A549 (cell line): Measurements from ENCODE around the gene RASSF8. TPM values are rescaled to one million over a fixed set of nuclear protein-coding genes. Genes with fewer than 3 reads are reported as not detected.

Experiments used
- ATAC-seq, 2 experiments: fragments of 200-7000 bp in 1 of 2; fragments of >200 bp in 1 of 2; cut with Nextera tagmentation in 1 of 2; cut with Tn5 transposase in 1 of 2; 3 replicates each; pipeline versions ENCODE4 v1.8.0 to v1.9.1; 2018 to 2020; ENCODE audit warnings: mild to moderate bottlenecking in 1 of 2, moderate library complexity in 1 of 2
- CTCF ChIA-PET: fragments of 300-600 bp; sonication (Branson Sonifier 250); formaldehyde crosslinking; extraction: SDS; loops from one replicate; lab custom pipeline; 2021; ENCODE audit warnings: antibody characterized with exemption, inconsistent platforms; lab: Yijun Ruan, JAX
- POLR2A ChIA-PET: fragments of 350-600 bp; formaldehyde crosslinking; extraction: SDS; loops from one replicate; lab custom pipeline; 2021; ENCODE audit warnings: antibody characterized with exemption, inconsistent platforms; lab: Yijun Ruan, JAX
- DNase-seq, 2 experiments: peaks; one replicate each; pipeline versions ENCODE4 v3.0.0 to v3.0.0-alpha.2; 2011 to 2016; ENCODE audit warnings: low read depth in 1 of 2, low spot score in 1 of 2
- FAIRE-seq: peaks from 2 replicates; lab custom pipeline; 2011; peaks lifted over from hg19 to GRCh38; lab: Jason Lieb, UNC
- H3K27ac ChIP-seq, 2 experiments: fragments of >200 bp; sonication (Bioruptor Twin); formaldehyde crosslinking; 3 replicates each; pipeline ENCODE4 v1.5.1; 2016 to 2017
- H3K4me1 ChIP-seq: fragments of >200 bp; sonication (Bioruptor Twin); formaldehyde crosslinking; 3 replicates; pipeline ENCODE4 v1.6.1; 2016
- H3K4me2 ChIP-seq: fragments of >200 bp; sonication (Bioruptor Twin); formaldehyde crosslinking; 3 replicates; pipeline ENCODE4 v1.6.1; 2016
- H3K4me3 ChIP-seq: fragments of >200 bp; sonication (Bioruptor Twin); formaldehyde crosslinking; 3 replicates; pipeline ENCODE4 v1.5.1; 2016
- H3K9me3 ChIP-seq: fragments of >200 bp; sonication (Bioruptor Twin); formaldehyde crosslinking; 3 replicates; pipeline ENCODE4 v1.6.1; 2016
- CBX2 ChIP-seq: fragments of 200-600 bp; sonication (generic); IDR thresholded peaks from 2 replicates; pipeline ENCODE4 v1.6.1; 2016; ENCODE audit warnings: low read depth, mild to moderate bottlenecking, borderline replicate concordance
- CBX8 ChIP-seq: fragments of 200-600 bp; sonication (generic); IDR thresholded peaks from 2 replicates; pipeline ENCODE4 v1.6.1; 2016
- CEBPB ChIP-seq, 2 experiments: fragments of >200 bp in 1 of 2; sonication (Bioruptor Twin) in 1 of 2; formaldehyde crosslinking in 1 of 2; IDR thresholded peaks; 2 replicates each; pipeline ENCODE4 v1.6.1; 2012 to 2016
- CHD4 ChIP-seq: fragments of 200-600 bp; sonication (generic); IDR thresholded peaks from 2 replicates; pipeline ENCODE4 v1.6.1; 2016; ENCODE audit warnings: antibody characterized with exemption, mild to moderate bottlenecking, borderline replicate concordance
- EHF ChIP-seq: fragments of 250-450 bp; sonication (Bioruptor Pico); IDR thresholded peaks from 2 replicates; pipeline ENCODE4 v1.5.0; 2020; ENCODE audit warnings: mild to moderate bottlenecking
- ESRRA ChIP-seq: fragments of 150-350 bp; IDR thresholded peaks from 2 replicates; pipeline ENCODE4 v1.6.1; 2014; ENCODE audit warnings: mild to moderate bottlenecking, low read length, borderline replicate concordance
- FOSB ChIP-seq: fragments of 250-450 bp; sonication (Bioruptor Pico); IDR thresholded peaks from 2 replicates; pipeline ENCODE4 v1.5.0; 2020; ENCODE audit warnings: mild to moderate bottlenecking, moderate library complexity
- FOSL2 ChIP-seq, 2 experiments: fragments of 450-650 bp in 1 of 2; fragments of >200 bp in 1 of 2; sonication (Bioruptor Twin) in 1 of 2; formaldehyde crosslinking; IDR thresholded peaks; 2 replicates each; pipeline versions ENCODE4 v1.5.0 to v1.6.1; 2016 to 2020; ENCODE audit warnings: mild to moderate bottlenecking in 1 of 2, moderate library complexity in 1 of 2
- HDAC2 ChIP-seq: fragments of 200-600 bp; sonication (generic); IDR thresholded peaks from 2 replicates; pipeline ENCODE4 v1.6.1; 2016
- HOXB13 ChIP-seq: fragments of 250-450 bp; sonication (Bioruptor Pico); IDR thresholded peaks from 2 replicates; pipeline ENCODE4 v1.5.0; 2020; ENCODE audit warnings: low read depth, mild to moderate bottlenecking, moderate library complexity
- JUN ChIP-seq, 2 experiments: fragments of >200 bp; sonication (Bioruptor Twin); formaldehyde crosslinking; IDR thresholded peaks; 2 replicates in 1 of 2; 3 replicates in 1 of 2; pipeline ENCODE4 v1.6.1; 2016 to 2017
- JUNB ChIP-seq: fragments of >200 bp; sonication (Bioruptor Twin); formaldehyde crosslinking; IDR thresholded peaks from 2 replicates; pipeline ENCODE4 v1.6.1; 2016
- KDM5A ChIP-seq: fragments of 200-600 bp; sonication (generic); IDR thresholded peaks from 2 replicates; pipeline ENCODE4 v1.6.1; 2016; ENCODE audit warnings: antibody characterized with exemption, mild to moderate bottlenecking
- NPAS2 ChIP-seq: fragments of 250-450 bp; sonication (Bioruptor Pico); IDR thresholded peaks from 2 replicates; pipeline ENCODE4 v1.8.0; 2022; ENCODE audit warnings: mild to moderate bottlenecking, moderate library complexity, borderline replicate concordance
- NR3C1 ChIP-seq: fragments of >200 bp; sonication (Bioruptor Twin); formaldehyde crosslinking; IDR thresholded peaks from 3 replicates; pipeline ENCODE4 v1.6.1; 2017
- PHF8 ChIP-seq: fragments of 200-600 bp; sonication (generic); IDR thresholded peaks from 2 replicates; pipeline ENCODE4 v1.6.1; 2016; ENCODE audit warnings: low read depth, mild to moderate bottlenecking, antibody characterized with exemption, moderate library complexity, borderline replicate concordance
- RARB ChIP-seq: fragments of 250-450 bp; sonication (Bioruptor Pico); IDR thresholded peaks from 2 replicates; pipeline ENCODE4 v1.8.0; 2021; ENCODE audit warnings: mild to moderate bottlenecking, moderate library complexity
- RNF2 ChIP-seq: fragments of 200-600 bp; sonication (generic); IDR thresholded peaks from 2 replicates; pipeline ENCODE4 v1.6.1; 2016; ENCODE audit warnings: low read depth, mild to moderate bottlenecking, antibody characterized with exemption, moderate library complexity, borderline replicate concordance
- TFCP2L1 ChIP-seq: fragments of 250-450 bp; sonication (Bioruptor Pico); IDR thresholded peaks from 2 replicates; pipeline ENCODE4 v1.5.0; 2021; ENCODE audit warnings: mild to moderate bottlenecking
- ZC3H11A ChIP-seq: fragments of 450-650 bp; IDR thresholded peaks from 2 replicates; pipeline ENCODE4 v1.6.1; 2014; ENCODE audit warnings: antibody characterized with exemption, mild to moderate bottlenecking
- ZNF302 ChIP-seq: fragments of 250-450 bp; sonication (Bioruptor Pico); IDR thresholded peaks from 2 replicates; pipeline ENCODE4 v1.9.0; 2021; ENCODE audit warnings: inconsistent platforms, mild to moderate bottlenecking, moderate library complexity
- WGBS: methylation state at CpG from one replicate; pipeline ENCODE4 v1.1.6; 2017; ENCODE audit errors: missing lambda C conversion rate; 5-methylcytosine and 5-hydroxymethylcytosine counted together
- polyA plus RNA-seq, 4 experiments: library from polyadenylated mRNA; depleted of rRNA in 3 of 4; stranded (reverse); fragments of >200 nt; fragmentation: RNase III in 1 of 4; extraction: RNeasy Plus Mini Kit Qiagen cat#74134 plus additional on column Dnase treatment in 1 of 4; gene quantifications; 2 replicates in 3 of 4; 3 replicates in 1 of 4; pipeline ENCODE4 v1.2.3, GENCODE V29; 2011 to 2017
- TF ChIP-seq, protein P1 (sequence below): IDR thresholded peaks from 2 replicates; pipeline ENCODE4 v1.6.1; 2012
- TF ChIP-seq, protein P2 (sequence below): fragments of 200-600 bp; sonication (generic); IDR thresholded peaks from 2 replicates; pipeline ENCODE4 v1.6.1; 2016; ENCODE audit warnings: antibody characterized with exemption, mild to moderate bottlenecking, moderate library complexity
- TF ChIP-seq, protein P3 (sequence below): fragments of 150-350 bp; IDR thresholded peaks from 2 replicates; pipeline ENCODE4 v1.6.1; 2014; ENCODE audit warnings: low read depth, mild to moderate bottlenecking, low read length
- TF ChIP-seq, protein P4 (sequence below): fragments of 250-450 bp; sonication (Bioruptor Pico); IDR thresholded peaks from 2 replicates; pipeline ENCODE4 v1.5.0; 2020; ENCODE audit warnings: low read depth, mild to moderate bottlenecking, moderate library complexity
- TF ChIP-seq, protein P5 (sequence below): fragments of >200 bp; sonication (Bioruptor Twin); formaldehyde crosslinking; IDR thresholded peaks from 3 replicates; pipeline ENCODE4 v1.6.1; 2016

The RASSF8 gene
- polyA plus RNA-seq, 2 of the 4 experiments (the other 2 are of a cell fraction) = 5.7 to 8.7 TPM

DNA sequence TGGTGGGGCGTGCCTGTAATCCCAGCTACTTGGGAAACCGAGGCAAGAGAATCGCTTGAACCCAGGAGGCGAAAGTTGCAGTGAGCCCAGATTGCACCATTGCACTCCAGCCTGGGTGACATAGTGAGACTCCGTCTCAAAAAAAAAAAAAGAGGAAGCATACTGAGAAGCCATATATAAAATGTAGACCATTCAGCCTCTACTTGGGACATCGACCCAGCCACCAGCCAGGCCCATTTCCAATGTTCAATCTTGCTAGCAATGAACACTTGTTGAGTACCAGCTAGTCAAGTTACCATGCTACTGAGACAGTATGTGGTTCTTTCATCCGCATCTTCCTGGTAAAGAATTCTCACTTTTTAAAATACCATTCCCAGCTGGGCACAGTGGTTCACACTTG lies 33.4 kb upstream of the RASSF8 start:
- 76% methylated on average over 7 of the region's 7 CpGs for WGBS

DNA sequence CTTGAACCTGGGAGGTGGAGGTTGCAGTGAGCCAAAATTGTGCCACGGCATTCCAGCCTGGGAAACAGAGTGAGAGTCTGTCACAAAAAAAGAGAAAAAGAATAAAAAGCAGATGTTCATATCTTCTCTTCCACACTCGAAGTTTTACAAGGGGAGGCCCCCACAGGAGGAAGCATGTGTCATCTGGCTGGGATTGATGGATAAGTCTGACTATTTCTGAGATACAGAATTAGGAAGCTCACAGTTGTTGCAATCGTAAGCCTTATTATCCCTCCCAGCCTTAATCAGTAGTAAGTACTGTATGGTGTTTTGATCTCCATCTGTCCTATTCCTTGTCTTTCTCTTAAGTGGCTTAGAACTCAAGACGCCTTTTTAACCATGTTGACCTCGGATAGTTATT lies 31.9 kb upstream of the RASSF8 start:
- Histone ChIP-seq H3K4me2 (no peak overlapping the region), H3K27ac (no peak overlapping the region), H3K4me3 (no peak overlapping the region), H3K9me3 (no peaks in the 10 kb centered on the region), H3K4me1 (no peaks in the 10 kb centered on the region)
- DNase-seq (no peak), FAIRE-seq (no peak), ATAC-seq (no peak)
- TF ChIP-seq, protein P1, sequence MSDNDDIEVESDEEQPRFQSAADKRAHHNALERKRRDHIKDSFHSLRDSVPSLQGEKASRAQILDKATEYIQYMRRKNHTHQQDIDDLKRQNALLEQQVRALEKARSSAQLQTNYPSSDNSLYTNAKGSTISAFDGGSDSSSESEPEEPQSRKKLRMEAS = no peak
- TF ChIP-seq ZNF302 (CRISPR knock-in tag) (no peak), EHF (CRISPR knock-in tag) (no peak), ESRRA (no peak), ZC3H11A (no peak), CEBPB (IDR thresholded peaks at IDR 0.05) (no peak), CHD4 (no peak), NPAS2 (CRISPR knock-in tag) (no peak), RNF2 (no peak), HDAC2 (no peak), NR3C1 (no peak), FOSB (CRISPR knock-in tag) (no peak)
- TF ChIP-seq, protein P2, sequence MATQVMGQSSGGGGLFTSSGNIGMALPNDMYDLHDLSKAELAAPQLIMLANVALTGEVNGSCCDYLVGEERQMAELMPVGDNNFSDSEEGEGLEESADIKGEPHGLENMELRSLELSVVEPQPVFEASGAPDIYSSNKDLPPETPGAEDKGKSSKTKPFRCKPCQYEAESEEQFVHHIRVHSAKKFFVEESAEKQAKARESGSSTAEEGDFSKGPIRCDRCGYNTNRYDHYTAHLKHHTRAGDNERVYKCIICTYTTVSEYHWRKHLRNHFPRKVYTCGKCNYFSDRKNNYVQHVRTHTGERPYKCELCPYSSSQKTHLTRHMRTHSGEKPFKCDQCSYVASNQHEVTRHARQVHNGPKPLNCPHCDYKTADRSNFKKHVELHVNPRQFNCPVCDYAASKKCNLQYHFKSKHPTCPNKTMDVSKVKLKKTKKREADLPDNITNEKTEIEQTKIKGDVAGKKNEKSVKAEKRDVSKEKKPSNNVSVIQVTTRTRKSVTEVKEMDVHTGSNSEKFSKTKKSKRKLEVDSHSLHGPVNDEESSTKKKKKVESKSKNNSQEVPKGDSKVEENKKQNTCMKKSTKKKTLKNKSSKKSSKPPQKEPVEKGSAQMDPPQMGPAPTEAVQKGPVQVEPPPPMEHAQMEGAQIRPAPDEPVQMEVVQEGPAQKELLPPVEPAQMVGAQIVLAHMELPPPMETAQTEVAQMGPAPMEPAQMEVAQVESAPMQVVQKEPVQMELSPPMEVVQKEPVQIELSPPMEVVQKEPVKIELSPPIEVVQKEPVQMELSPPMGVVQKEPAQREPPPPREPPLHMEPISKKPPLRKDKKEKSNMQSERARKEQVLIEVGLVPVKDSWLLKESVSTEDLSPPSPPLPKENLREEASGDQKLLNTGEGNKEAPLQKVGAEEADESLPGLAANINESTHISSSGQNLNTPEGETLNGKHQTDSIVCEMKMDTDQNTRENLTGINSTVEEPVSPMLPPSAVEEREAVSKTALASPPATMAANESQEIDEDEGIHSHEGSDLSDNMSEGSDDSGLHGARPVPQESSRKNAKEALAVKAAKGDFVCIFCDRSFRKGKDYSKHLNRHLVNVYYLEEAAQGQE = no peak
- TF ChIP-seq, protein P3, sequence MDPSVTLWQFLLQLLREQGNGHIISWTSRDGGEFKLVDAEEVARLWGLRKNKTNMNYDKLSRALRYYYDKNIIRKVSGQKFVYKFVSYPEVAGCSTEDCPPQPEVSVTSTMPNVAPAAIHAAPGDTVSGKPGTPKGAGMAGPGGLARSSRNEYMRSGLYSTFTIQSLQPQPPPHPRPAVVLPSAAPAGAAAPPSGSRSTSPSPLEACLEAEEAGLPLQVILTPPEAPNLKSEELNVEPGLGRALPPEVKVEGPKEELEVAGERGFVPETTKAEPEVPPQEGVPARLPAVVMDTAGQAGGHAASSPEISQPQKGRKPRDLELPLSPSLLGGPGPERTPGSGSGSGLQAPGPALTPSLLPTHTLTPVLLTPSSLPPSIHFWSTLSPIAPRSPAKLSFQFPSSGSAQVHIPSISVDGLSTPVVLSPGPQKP = no peak
- TF ChIP-seq, protein P4, sequence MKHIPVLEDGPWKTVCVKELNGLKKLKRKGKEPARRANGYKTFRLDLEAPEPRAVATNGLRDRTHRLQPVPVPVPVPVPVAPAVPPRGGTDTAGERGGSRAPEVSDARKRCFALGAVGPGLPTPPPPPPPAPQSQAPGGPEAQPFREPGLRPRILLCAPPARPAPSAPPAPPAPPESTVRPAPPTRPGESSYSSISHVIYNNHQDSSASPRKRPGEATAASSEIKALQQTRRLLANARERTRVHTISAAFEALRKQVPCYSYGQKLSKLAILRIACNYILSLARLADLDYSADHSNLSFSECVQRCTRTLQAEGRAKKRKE (CRISPR knock-in tag) = no peak
- 52% methylated on average over 5 of the region's 5 CpGs for WGBS
- POLR2A ChIA-PET = no interaction called here
- CTCF ChIA-PET = no interaction called here

More for the DNA sequence above, 33.4 kb upstream of the RASSF8 start:
- Histone ChIP-seq H3K4me2 (no peak overlapping the region), H3K27ac (no peak overlapping the region), H3K4me3 (no peak overlapping the region), H3K9me3 (no peaks in the 10 kb centered on the region), H3K4me1 (no peaks in the 10 kb centered on the region)
- ChIA-PET POLR2A (no interaction called here), CTCF (no interaction called here)
- TF ChIP-seq CBX8 (no peak), KDM5A (no peak), JUN (IDR thresholded peaks at IDR 0.05) (no peak), FOSL2 (IDR thresholded peaks at IDR 0.05) (no peak), FOSL2 (CRISPR knock-in tag; IDR thresholded peaks at IDR 0.05) (no peak), RARB (CRISPR knock-in tag) (no peak), CBX2 (no peak), PHF8 (no peak), HOXB13 (no peak), TFCP2L1 (CRISPR knock-in tag) (no peak), CEBPB (IDR thresholded peaks at IDR 0.05) (no peak), ESRRA (no peak), JUNB (no peak)
- TF ChIP-seq, protein P4 (CRISPR knock-in tag) = no peak
- TF ChIP-seq, protein P5, sequence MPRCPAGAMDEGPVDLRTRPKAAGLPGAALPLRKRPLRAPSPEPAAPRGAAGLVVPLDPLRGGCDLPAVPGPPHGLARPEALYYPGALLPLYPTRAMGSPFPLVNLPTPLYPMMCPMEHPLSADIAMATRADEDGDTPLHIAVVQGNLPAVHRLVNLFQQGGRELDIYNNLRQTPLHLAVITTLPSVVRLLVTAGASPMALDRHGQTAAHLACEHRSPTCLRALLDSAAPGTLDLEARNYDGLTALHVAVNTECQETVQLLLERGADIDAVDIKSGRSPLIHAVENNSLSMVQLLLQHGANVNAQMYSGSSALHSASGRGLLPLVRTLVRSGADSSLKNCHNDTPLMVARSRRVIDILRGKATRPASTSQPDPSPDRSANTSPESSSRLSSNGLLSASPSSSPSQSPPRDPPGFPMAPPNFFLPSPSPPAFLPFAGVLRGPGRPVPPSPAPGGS = no peak
- ATAC-seq = no peak
- DNase-seq = no peak
- FAIRE-seq = no peak
